Muscle of leg (tissue), 11 donors: Measurements from ENCODE around the gene APOOL. TPM values are rescaled to one million over a fixed set of nuclear protein-coding genes. Genes with fewer than 3 reads are reported as not detected.

Experiments used
- DNase-seq: peaks from one replicate; pipeline ENCODE4 v3.0.0; 2013
- H3K27ac ChIP-seq: one replicate; pipeline ENCODE4 v1.5.1; 2013; ENCODE audit warnings: mild to moderate bottlenecking, low read length, control low read depth
- H3K27me3 ChIP-seq: one replicate; pipeline ENCODE4 v1.6.1; 2013; ENCODE audit warnings: low read length; ENCODE audit not compliant: control insufficient read depth, insufficient read depth
- H3K36me3 ChIP-seq: one replicate; pipeline ENCODE4 v1.6.1; 2013; ENCODE audit warnings: low read length; ENCODE audit not compliant: control insufficient read depth, insufficient read depth
- H3K4me1 ChIP-seq: one replicate; pipeline ENCODE4 v1.6.1; 2013; ENCODE audit warnings: low read length; ENCODE audit not compliant: control insufficient read depth, insufficient read depth
- H3K4me3 ChIP-seq: one replicate; pipeline ENCODE4 v1.5.1; 2013; ENCODE audit warnings: low read length, control low read depth
- H3K9me3 ChIP-seq: replicated peaks from 2 replicates; pipeline ENCODE4 v1.6.1; 2013; ENCODE audit warnings: low read depth, low read length; ENCODE audit not compliant: control insufficient read depth
- WGBS: methylation state at CpG from one replicate; pipeline ENCODE4 v1.1.5; 2013; ENCODE audit warnings: missing lambda C conversion rate; ENCODE audit not compliant: insufficient coverage; 5-methylcytosine and 5-hydroxymethylcytosine counted together
- polyA plus RNA-seq, 8 donors: library from polyadenylated mRNA; unstranded; fragments of 120-200 nt; gene quantifications; one replicate each; pipeline versions ENCODE4 v1.2.1 to v1.2.3, GENCODE V29; 2013; ENCODE audit warnings: inconsistent platforms in 1 of 8, low replicate concordance in 1 of 8; ENCODE audit not compliant: insufficient read length in 8 of 8, insufficient read depth in 1 of 8
- total RNA-seq: library from RNA; stranded (reverse); fragments of 120-200 nt; gene quantifications from one replicate; pipeline ENCODE4 v1.2.4, GENCODE V29; 2013

The APOOL gene
- total and polyA plus RNA-seq, 9 donors, result 10.1 to 15.3 (median 12.0) TPM

- DNase-seq, result no peak
- Histone ChIP-seq H3K9me3 (no peaks in the 10 kb centered on the region), H3K27ac (no peak overlapping the region), H3K4me3 (no peak overlapping the region), H3K4me1 (no peaks in the 10 kb centered on the region), H3K36me3 (no peaks in the 10 kb centered on the region), H3K27me3 (peaks cover 5% of the 10 kb centered on the region)
- no CpG with 5 or more reads among the region's 2 CpGs for WGBS
Measured at GRCh38 chrX:85113746-85114145, 110.1 kb downstream of the APOOL start.

- H3K36me3 ChIP-seq, result no peaks in the 10 kb centered on the region
- H3K4me3 ChIP-seq, result no peak overlapping the region
- no peak for DNase-seq
- no peak overlapping the region for H3K27ac ChIP-seq
- H3K4me1 ChIP-seq, result no peaks in the 10 kb centered on the region
- peaks cover 5% of the 10 kb centered on the region for H3K27me3 ChIP-seq
- WGBS, result 80% methylated on average over 1 of the region's 3 CpGs
- no peaks in the 10 kb centered on the region for H3K9me3 ChIP-seq
Measured at GRCh38 chrX:85114171-85114570, 110.5 kb downstream of the APOOL start.

DNA sequence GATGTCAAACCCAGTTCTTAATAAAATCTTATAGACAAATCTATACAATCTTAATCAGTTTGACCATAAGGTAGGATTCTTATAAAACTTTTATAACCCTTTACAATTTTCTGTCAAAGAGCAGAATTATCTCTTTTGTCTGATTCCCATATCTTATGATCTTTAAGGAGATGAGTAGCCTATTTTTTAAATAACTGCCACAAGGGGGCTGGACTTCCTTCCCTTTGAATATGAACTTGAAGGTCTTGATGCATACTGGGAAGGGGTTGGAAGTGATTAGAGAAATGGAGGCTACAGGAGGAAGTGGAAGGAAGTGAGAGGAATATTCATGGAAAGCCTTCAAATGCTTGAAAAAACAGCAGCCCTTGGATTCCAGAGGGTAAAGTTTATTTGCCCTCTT lies 111.1 kb downstream of the APOOL start:
- no peak overlapping the region for H3K4me3 ChIP-seq
- H3K27ac ChIP-seq, result no peak overlapping the region
- H3K27me3 ChIP-seq, result peaks cover 5% of the 10 kb centered on the region
- H3K4me1 ChIP-seq, result no peaks in the 10 kb centered on the region
- no peaks in the 10 kb centered on the region for H3K36me3 ChIP-seq
- no peak for DNase-seq
- no peaks in the 10 kb centered on the region for H3K9me3 ChIP-seq

DNA sequence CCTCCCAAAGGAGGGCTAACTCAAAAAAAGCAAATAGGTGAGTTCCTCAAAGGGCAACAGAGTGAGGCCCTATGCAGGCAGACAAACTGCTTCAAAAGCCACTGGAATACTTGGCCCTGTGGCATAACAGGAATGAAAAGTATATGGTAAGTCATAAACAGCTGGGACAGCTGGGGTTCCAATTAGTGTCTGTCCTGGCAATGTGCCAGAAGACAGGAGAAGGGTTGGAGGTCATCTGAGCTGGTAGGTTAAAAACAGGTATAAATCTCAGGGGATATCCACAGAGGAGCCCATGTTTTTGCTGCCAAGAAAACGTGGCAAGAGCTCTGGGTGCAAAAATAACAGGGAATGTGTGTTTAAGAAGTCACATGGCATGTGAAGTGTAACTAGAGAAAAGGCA lies 111.6 kb downstream of the APOOL start:
- Histone ChIP-seq H3K9me3 (no peaks in the 10 kb centered on the region), H3K27ac (no peak overlapping the region), H3K36me3 (no peaks in the 10 kb centered on the region), H3K27me3 (peaks cover 5% of the 10 kb centered on the region), H3K4me3 (no peak overlapping the region), H3K4me1 (no peaks in the 10 kb centered on the region)
- 0% methylated on average over 1 of the region's 1 CpG for WGBS
- DNase-seq, result no peak

DNA sequence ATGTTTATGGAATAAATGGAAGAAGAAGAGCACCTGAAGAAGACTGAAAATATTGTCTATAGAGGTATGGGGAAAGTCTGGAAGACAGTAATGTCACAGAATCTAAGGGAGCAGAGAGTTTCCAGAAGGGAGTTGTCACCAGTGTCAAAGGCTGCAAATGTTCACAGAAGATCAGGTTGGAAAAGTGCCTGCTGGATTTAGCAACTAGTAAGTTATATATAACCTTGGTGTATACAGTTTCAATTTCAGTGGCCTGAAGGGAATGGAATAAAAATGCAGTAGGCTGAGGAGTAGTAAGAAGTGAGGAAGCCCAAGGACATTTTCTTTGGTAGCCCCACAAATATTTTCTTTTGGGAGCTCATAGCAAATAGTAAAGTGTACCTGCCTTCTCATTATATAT lies 132.7 kb downstream of the APOOL start:
- Histone ChIP-seq H3K9me3 (no peaks in the 10 kb centered on the region), H3K4me3 (no peak overlapping the region), H3K4me1 (no peaks in the 10 kb centered on the region), H3K27ac (no peak overlapping the region), H3K36me3 (no peaks in the 10 kb centered on the region), H3K27me3 (peaks cover 2% of the 10 kb centered on the region)
- DNase-seq, result peak; percentile 14

- no peak overlapping the region for H3K4me3 ChIP-seq
- H3K36me3 ChIP-seq, result no peaks in the 10 kb centered on the region
- no CpG with 5 or more reads among the region's 1 CpG for WGBS
- no peaks in the 10 kb centered on the region for H3K9me3 ChIP-seq
- no peak for DNase-seq
- no peak overlapping the region for H3K27ac ChIP-seq
- no peaks in the 10 kb centered on the region for H3K4me1 ChIP-seq
- peaks cover 2% of the 10 kb centered on the region for H3K27me3 ChIP-seq
Measured at GRCh38 chrX:85139422-85139821, 135.7 kb downstream of the APOOL start.

GRCh38 chrX:85140964-85141363 lies 137.3 kb downstream of the APOOL start:
- H3K36me3 ChIP-seq, result no peaks in the 10 kb centered on the region
- H3K4me3 ChIP-seq, result no peak overlapping the region
- no peaks in the 10 kb centered on the region for H3K4me1 ChIP-seq
- DNase-seq, result no peak
- WGBS, result 70% methylated on average over 1 of the region's 1 CpG
- no peaks in the 10 kb centered on the region for H3K27me3 ChIP-seq
- H3K27ac ChIP-seq, result no peak overlapping the region
- no peaks in the 10 kb centered on the region for H3K9me3 ChIP-seq

Other genes starting within 250 kb of the APOOL start
- 0.31 TPM for gene SATL1, start 239.9 kb downstream of the APOOL start, total RNA-seq
- gene SATL1, start 239.9 kb downstream of the APOOL start, polyA plus RNA-seq, result under 1 TPM; 0.23 to 0.37 (median 0.34) TPM
- gene ZNF711, start 240.1 kb downstream of the APOOL start, total RNA-seq, result 20.7 TPM
- 10 to 100 TPM; 20.5 to 32.2 (median 28.1) TPM for gene ZNF711, start 240.1 kb downstream of the APOOL start, polyA plus RNA-seq